Fibroblast of villous mesenchyme (primary cell): ENCODE results near the gene CACNA1S. TPM values are rescaled to one million over a fixed set of nuclear protein-coding genes. Genes with fewer than 3 reads are reported as not detected.

Experiments used
- DNase-seq: peaks from one replicate; pipeline ENCODE4 v3.0.0-alpha.2; 2010; ENCODE audit warnings: low read depth
- H3K4me3 ChIP-seq: 2 replicates; pipeline ENCODE4 v1.5.1; 2011; ENCODE audit warnings: low read depth, mild to moderate bottlenecking, low read length
- total RNA-seq: library from RNA; depleted of rRNA; stranded (reverse); fragments of >200 nt; gene quantifications from 2 replicates; pipeline ENCODE4 v1.2.3, GENCODE V29; 2012
- TF ChIP-seq, protein P1 (sequence below): IDR thresholded peaks from 2 replicates; pipeline ENCODE4 v1.5.1; 2012; ENCODE audit warnings: low read depth, mild to moderate bottlenecking, low read length; ENCODE audit not compliant: insufficient read depth

Gene CACNA1S
- total RNA-seq, 1 donor = not detected

DNA sequence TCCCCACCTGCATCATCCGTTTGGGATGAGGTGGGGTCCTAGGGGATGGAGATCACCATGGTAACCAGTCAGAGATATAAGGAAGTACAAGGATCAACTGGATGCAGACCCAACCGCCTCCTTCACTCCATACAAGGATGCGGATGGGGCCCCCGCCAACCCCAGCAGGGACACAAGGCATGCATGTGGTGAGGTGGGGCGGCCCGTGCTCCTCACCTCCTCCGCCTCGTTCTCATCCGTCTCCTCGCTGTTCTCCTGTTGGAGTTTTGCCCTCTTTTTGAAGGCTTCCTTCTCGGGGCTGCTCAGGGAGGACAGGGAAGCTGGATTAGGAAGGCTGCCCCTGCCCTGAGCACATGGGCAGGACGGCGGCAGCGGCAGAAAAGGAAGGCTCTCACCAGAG, 112.6 kb downstream of the CACNA1S start:
- no peak overlapping the region for H3K4me3 ChIP-seq
- DNase-seq = no peak
- TF ChIP-seq, protein P1, sequence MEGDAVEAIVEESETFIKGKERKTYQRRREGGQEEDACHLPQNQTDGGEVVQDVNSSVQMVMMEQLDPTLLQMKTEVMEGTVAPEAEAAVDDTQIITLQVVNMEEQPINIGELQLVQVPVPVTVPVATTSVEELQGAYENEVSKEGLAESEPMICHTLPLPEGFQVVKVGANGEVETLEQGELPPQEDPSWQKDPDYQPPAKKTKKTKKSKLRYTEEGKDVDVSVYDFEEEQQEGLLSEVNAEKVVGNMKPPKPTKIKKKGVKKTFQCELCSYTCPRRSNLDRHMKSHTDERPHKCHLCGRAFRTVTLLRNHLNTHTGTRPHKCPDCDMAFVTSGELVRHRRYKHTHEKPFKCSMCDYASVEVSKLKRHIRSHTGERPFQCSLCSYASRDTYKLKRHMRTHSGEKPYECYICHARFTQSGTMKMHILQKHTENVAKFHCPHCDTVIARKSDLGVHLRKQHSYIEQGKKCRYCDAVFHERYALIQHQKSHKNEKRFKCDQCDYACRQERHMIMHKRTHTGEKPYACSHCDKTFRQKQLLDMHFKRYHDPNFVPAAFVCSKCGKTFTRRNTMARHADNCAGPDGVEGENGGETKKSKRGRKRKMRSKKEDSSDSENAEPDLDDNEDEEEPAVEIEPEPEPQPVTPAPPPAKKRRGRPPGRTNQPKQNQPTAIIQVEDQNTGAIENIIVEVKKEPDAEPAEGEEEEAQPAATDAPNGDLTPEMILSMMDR = no peak

DNA sequence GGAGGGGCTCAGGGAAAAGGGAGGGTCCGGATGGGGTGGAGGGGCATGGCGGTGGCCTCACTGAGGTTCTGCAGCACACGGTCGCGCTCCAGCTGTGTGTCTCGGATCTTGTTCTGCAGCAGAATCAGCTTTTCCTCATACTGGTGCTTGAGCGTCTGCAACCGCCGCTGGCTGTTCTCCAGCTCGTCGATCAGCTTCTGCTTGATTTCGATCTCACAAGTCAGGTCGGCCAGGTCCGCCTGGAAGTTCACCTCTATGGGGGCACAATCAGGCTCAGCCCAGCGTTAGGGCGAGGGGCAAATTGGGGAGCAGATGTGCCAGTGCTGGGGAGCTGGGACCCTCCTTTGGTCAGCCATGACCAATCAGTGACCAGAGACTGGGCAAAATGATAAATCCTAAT, 113.9 kb downstream of the CACNA1S start:
- DNase-seq = no peak
- H3K4me3 ChIP-seq = no peak overlapping the region
- TF ChIP-seq, protein P1 = no peak

DNA sequence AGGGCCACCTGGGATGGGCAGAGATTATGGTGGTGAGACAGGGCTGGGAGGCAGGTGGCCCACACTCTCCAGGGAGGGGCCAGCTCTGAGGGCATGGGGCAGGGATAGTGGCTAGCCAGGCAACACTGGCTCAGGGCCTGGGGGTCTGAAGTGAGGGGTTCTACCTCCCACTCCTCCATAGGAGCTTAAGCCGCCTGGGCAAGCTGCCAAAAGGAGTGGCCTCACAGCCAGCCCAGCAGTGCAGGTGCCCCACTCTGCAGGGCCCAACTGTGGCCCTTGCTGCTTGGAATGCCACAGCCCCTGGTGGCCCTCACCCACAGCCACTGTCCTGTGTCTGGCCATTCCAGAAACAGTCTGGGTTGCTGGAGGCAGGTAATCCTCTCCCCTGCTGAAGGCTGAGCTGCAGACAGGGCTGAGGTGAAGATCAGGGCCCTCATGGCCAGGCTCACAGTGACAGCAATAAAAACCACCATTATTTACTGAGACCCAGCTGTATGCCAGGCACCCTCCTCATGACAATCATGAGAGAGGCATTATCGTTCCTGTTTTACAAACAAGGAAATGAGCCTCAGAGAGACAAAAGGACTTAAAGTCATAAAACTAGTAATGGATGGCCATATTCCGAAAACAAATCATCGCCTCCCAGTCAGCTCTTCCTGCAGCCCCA, 119.7 kb downstream of the CACNA1S start:
- no peak overlapping the region for H3K4me3 ChIP-seq
- TF ChIP-seq, protein P1 = no peak
- DNase-seq = no peak

DNA sequence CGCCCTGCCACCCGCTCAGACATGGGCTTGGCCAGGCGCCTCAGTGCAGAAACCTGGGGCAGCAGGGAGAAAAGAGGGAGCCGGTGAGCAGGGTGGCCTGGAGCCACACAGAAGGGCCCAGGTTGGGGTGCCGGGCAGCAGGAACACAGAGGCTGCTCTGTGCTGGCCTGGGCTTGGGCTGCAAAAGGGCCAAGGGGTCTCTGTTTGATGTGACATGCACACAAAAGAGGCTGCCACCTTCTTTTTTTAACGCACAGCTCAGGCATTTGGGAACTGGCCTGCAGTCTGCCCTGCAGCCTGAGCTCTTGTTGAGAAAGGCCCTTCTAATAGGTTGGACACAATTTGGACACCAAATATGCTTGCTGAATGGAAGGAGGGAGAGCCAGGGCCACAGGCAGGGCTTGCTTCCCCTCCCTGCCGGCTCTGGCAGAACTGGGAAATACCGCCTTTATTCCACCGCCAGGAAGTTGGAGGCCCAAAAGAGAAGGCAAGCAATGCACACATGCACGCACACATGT, 121.1 kb downstream of the CACNA1S start:
- no peak overlapping the region for H3K4me3 ChIP-seq
- TF ChIP-seq, protein P1 = no peak
- DNase-seq = no peak

DNA sequence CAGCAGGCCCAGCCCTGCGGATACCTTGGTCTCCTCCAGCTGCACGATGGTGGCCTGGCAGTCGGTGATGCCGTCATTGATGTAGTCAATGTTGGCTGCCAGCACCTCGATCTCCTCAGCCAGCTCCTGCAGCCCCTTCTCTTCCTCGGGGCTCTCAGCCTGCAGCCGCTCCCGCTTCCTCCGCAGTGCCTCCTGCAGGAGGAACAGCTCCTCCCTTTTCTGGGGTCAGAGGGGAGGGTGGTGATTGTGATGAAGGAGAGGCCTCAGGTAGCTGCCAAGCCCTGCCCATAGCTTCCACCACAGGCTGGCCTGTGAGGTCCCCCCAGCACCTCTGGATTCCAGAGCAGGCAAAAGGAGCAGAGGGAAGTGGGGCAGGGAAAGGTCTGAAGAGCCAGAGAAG, 122.1 kb downstream of the CACNA1S start:
- TF ChIP-seq, protein P1 = no peak
- no peak overlapping the region for H3K4me3 ChIP-seq
- no peak for DNase-seq

Other genes starting within 250 kb of the CACNA1S start
- gene GPR25, start 239.4 kb downstream of the CACNA1S start, total RNA-seq = not detected in 2 replicates
- gene INAVA, start 217.5 kb downstream of the CACNA1S start, total RNA-seq = 0.32 TPM in 1 of 2 replicates, not detected in the other
- under 0.01 and 0.32 TPM in 2 replicates for gene KIF21B, start 88.7 kb downstream of the CACNA1S start, total RNA-seq
- not detected in 2 replicates for gene ASCL5, start 14.8 kb upstream of the CACNA1S start, total RNA-seq
- gene TMEM9, start 42.0 kb upstream of the CACNA1S start, total RNA-seq = 41.2 and 52.2 TPM in 2 replicates
- gene IGFN1, start 78.4 kb upstream of the CACNA1S start, total RNA-seq = under 0.01 TPM in 2 replicates
- under 0.01 TPM in 1 of 2 replicates, not detected in the other for gene PKP1, start 171.1 kb upstream of the CACNA1S start, total RNA-seq